ENCODE results near the gene BSCL2.

DNA sequence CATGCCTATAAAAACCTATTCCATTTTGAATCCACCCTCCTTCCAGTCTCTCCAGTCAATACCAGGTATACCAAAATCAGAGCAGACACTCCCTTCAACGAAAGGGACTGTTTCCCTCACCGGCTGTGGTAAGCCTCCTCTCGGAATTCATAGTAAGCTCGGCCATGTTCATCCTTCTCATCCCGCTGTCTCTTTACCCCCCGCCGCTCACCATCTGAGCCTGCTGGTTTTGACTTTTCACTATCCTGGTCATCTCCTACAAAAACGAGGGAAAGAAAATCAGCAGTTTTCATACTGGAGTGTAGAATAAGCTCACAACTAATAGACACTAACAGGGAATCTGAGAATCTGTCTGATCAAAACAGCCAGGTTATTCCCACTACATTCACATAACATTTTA is 16.9 kb upstream of the BSCL2 start:
- TF ChIP-seq, protein P1, sequence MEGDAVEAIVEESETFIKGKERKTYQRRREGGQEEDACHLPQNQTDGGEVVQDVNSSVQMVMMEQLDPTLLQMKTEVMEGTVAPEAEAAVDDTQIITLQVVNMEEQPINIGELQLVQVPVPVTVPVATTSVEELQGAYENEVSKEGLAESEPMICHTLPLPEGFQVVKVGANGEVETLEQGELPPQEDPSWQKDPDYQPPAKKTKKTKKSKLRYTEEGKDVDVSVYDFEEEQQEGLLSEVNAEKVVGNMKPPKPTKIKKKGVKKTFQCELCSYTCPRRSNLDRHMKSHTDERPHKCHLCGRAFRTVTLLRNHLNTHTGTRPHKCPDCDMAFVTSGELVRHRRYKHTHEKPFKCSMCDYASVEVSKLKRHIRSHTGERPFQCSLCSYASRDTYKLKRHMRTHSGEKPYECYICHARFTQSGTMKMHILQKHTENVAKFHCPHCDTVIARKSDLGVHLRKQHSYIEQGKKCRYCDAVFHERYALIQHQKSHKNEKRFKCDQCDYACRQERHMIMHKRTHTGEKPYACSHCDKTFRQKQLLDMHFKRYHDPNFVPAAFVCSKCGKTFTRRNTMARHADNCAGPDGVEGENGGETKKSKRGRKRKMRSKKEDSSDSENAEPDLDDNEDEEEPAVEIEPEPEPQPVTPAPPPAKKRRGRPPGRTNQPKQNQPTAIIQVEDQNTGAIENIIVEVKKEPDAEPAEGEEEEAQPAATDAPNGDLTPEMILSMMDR (IDR thresholded peaks at IDR 0.05) = no peak
- TF ChIP-seq EP300 (IDR thresholded peaks at IDR 0.05) (no peak), POLR2AphosphoS5 (IDR thresholded peaks at IDR 0.05) (no peak), POLR2A (IDR thresholded peaks at IDR 0.05) (no peak)

Data from gastroesophageal sphincter (tissue), 3 donors.